HG02973 (cell line): ENCODE results near the gene RGS7.
"Not testable (repeated sequence)": the region's sequence is repeated elsewhere in the genome, so short reads cannot be mapped to it uniquely, and the experiment has no call there.

Source experiments
- ATAC-seq: cut with Tn5 transposase; IDR thresholded peaks from one replicate; pipeline ENCODE4 v1.9.1; 2021; ENCODE audit warnings: moderate library complexity; ENCODE audit not compliant: unreplicated experiment

Gene RGS7

DNA sequence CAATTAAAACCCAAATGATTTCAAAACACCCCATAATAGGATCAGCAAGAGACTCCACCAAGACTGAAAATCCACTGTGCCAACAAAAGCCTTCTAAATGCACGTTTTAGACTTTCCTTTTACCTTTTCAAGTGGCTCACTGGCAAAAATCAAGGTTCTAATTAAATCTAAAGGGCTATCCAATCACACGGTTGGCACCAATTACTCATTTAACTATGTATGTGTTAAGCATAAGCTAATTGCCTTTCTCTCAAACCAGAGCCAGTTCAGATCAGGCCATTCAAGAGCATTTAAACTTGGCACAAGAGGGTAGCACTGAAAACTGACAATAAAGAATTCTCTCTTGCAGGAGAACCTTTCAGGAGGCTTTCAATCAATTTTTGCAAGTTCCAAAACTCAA is 139.5 kb downstream of the RGS7 start:
- no peak for ATAC-seq

DNA sequence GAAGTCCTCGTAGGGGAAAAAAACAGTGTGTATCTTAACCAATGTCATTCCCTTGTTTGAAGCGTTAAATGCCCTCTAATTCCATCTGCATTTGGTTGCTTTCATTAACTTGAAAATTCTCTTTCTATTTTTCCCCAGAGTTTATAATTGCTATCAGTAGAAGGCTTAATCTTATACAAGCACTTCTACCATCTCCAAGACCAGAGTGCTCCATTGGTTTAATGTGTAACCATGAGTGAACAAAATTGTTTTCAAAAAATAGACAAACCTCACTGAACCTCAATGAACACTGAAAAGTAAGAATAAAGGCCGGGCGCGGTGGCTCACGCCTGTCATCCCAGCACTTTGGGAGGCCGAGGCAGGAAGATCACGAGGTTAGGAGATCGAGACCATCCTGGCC is 141.3 kb downstream of the RGS7 start:
- ATAC-seq: no peak

DNA sequence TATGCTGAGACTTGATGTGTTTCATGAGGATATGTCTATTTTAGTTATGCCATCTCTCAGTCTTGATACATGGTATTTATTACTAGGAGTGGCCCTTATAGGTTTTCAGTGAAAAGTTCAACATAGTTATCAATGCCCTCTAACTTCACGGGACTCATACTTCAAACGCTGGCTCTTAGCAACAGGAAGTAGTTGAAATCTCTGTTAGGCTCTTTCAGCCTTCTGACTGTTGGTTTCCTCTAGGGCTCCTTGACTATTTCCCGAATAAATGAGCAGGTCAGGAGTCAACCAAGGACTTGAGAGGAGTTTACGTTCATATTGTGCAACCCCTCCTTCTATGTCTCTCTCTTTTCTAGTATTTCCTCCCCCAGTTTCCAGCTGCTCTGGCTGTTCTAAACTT is 141.8 kb downstream of the RGS7 start:
- ATAC-seq: no peak

DNA sequence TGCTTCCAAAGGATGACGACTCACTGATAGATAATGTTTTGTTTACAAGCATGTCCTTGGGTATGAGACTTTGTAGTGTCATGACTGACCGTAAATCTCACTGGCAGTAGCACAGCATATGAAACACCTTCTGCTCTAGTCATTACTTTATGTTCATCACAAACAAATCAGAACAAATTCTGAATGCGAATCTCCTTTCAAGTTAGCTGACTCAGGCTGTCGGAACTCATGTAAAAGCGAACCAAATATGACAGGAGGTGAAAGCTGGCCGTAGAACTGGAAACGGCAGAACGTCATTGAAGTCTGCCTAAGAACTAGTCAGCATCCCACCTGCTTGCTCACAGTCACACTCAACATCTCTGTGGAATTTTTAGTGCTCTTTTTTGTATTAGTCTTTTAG is 143.9 kb downstream of the RGS7 start:
- no peak for ATAC-seq

DNA sequence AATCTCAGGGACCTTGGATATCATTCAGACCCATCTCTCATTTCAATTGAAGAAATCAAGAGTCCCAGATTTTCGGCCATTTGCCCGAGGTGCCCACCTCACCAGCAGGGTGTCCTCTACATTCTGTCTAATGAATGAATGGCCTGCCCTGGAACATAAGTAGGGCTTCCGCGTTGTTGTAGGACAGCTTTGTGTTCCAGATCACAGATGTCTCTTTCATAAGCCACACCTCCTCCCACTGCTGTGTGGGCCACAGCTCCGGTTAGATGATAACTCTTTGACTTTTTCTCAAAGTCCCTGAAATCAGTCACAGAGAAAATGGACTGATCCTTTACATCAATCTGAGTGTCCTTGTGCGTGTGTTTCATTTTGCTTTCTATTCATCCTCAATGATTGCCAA is 144.4 kb downstream of the RGS7 start:
- no peak for ATAC-seq

DNA sequence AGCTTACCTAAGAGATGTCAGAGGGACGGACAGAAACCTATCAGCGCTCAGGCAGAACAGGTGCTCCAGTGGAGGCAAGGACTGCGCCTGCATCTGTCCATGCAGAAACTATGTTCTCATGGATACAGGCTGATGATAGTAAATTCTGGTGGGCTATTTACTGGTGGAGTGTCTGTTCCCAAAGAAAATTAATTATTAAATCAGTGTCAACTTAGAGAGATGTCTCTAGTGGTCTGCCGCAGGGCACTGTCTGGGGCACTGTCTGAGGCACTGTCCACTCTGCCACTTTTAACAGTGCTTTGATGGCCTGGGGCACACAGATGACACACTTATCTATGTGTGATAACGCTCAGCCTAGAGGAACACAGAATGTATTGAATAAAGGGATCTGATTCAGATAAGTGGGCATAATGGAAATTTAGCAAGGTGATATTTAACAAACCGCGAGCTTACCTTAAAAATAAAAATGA is 148.1 kb downstream of the RGS7 start:
- ATAC-seq: no peak

DNA sequence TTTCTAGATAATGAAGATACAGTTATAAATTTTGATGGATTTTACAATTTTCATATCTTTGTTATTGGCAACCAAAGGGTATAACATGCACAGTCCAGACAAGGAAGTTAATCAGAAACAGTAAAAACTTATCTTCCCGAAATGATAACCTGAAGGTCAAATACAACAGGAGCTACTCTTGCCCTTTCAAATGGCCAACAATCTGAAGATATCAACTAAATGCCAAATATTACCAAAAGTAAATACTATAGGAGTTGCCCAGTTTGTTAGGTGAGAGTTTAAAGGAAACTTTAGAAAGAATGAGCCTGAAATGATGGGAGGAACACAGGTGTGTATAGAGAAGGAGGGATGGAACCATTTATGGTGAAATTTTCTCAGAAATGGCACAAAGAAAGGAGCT is 153.2 kb downstream of the RGS7 start:
- ATAC-seq: no peak

DNA sequence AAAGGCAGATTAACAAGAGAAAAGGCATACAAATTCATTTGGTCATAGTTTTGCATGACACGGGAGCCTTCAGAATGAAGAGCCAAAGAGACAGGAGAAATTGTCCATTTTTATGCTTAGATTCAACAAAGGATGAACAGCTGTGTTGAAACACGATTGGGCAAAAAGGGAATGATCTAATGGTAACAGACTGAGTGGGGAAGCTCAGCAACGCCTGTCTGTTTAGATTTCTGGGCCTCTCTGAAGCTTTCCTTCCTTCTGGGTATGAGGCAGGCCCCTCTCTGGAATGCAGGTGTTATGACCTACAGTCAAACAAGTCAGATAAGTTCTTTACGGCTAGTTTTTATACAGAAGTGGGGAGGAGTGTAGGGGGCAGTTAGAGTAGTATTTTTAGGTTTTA is 154.6 kb downstream of the RGS7 start:
- no peak for ATAC-seq

DNA sequence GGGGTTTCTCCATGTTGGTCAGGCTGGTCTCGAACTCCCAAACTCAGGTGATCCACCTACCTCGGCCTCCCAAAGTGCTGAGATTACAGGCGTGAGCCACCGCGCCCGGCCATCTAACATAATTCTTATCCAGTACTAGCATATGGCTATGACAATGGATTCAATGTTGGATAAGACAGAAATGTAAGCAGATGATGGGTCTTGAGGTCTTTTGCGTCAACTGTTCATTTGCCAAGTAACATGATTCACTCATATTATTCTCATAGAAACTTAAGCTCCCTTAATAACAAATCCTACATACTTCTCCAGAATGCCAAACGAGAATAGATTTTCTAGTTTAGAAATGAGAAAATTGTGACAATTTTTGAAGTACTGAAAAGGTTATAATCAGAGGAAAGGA is 170.3 kb downstream of the RGS7 start:
- ATAC-seq: no peak

DNA sequence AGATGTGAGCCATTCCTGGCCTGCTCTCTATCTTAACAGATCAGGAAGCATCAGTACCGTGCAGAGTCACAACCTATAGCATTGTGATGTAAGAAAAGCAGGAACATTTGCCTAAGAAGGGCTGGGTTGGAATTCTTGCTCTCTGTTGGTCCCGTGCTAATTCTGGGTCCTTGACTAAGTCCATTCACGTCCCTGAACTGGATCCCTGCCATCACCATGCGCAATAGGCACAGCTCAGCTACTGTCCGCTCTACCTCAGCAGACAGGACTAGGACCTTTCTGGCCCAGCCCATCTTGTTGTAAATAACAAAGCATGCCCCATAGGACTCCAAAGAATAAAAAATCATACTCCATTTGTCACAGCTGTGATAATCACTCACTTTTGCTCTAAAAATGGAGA is 175.0 kb downstream of the RGS7 start:
- no peak for ATAC-seq

DNA sequence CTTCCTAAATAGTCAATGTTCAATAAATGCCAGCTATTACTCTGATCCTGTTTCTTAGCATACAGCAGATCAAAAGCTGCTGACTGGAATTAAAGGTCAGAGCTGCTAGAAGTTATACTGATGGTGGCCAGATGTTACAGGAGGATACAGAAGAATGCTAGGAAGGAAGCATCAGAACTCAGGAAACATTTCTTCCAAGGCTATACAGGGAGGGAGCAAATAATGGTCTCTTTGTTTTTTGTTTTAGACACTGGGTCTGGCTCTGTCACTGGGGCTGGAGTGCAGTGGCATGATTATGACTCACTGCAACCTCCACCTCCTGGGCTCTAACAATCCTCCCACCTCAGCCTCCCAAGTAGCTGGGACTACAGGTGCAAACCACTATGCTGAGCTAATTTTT is 175.5 kb downstream of the RGS7 start:
- ATAC-seq: no peak

DNA sequence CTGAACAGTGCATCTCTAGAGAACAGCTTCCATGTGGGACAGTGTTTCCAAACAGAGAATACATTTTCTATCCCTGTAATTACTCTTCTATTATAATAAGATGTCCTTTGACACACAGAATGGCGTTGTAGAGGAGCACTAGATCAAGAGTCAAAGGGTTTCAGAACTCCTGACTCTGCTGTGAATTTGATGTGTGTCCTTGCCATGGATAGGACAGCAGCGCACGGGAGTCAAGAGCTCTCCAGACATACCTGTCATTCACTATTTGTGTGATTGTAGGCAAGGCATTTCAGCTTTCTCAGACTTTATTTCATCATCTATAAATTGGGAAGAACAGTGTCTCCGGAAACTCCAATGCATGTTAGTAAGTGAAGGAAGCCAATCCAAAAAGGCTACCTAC is 176.4 kb downstream of the RGS7 start:
- no peak for ATAC-seq

DNA sequence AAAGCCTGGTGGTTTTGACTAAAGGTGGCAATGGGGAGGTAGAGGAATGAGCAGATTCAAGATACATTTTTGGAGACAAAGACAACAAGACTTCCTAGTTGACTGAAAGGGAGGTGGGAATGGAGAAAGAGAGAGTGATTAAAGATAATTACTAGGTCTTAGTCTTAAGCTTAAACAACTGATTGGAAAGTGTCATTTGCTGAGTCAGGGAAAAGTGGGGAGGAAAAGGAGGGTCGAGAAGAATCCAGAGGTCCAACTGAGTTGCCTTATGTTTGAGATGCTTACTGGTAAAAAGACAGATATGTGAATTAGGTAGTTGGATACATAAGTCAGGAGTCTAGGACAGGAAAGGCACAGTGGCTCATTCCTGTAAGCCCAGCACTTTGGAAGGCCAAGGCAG is 179.3 kb downstream of the RGS7 start:
- no peak for ATAC-seq

DNA sequence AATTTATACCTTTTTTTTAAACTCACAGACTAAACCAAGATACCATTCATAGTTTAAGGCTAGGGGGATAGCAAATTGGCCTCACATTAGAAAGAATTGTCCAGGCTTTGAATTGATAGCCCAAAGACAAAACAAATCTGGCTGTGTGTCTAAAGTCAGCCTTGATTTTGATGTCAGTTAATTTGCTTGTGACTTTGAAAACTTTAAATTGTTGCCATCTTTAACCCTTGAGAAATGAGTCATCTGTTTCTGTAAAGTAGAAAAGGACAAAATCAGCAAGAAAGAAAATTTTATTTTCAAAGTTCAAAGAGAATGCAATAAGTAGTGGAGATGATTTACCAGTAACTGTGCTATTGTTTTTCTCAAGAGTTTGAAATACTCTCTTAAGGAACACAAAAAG is 184.5 kb downstream of the RGS7 start:
- no peak for ATAC-seq

DNA sequence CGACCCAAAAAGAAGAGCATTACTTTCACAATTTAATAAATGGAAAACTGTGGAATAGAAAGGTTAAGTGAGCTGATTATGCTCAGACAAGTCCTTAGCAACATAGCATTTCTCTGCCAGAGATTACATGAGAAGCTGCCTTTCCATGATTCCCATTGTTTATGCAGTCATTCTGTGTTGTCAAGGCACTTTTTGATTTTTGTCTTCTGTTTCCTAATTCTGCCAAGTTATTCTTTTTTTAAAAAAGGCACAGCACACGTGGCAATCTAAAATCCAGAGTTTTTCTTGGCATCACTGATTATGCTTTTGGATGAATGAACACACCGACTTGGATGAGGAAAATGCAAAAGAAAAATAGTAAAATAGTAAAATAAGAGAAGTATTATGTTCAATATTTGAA is 185.0 kb downstream of the RGS7 start:
- no peak for ATAC-seq

DNA sequence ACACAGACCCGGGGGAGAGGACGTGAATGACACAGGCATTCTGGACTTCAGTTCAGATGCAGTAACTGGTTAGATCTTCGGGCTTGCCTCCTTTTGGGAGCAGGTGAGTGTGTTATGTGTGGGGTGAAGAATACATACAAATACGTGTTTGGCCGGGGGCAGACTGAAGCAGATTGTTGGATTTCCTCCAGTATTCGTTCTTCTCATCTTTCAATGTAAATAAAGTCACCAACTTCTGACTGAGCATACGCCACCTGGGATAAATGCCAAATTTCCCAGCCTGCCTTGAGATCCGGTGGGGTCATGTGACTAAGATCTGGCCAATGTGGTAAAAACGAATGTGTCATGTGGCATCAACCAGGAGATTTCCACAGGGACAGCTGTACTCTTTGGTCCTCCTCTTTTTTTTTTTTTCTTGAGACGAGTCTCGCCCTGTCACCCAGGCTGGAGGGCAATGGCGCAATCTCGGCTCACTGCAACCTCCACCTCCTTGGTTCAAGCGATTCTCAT is 189.8 kb downstream of the RGS7 start:
- no peak for ATAC-seq

DNA sequence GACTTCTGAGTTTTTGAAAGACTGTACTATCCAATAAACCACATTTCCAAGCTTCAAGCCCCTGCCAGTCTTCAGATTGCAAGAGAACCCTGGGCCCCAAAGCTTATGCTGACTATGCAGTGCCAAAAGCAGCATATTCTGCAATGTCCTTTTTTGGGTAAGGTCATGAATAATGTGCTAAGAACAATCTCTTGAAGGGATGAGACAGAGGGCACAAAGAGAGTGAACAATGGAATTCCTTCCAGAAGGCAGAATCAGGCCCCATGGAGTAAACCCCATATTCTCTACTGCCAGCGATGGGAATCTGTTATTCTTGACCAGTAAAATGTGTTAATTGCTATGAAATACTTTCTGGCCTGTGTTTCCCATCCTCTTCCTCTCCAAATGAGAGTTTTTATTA is 190.4 kb downstream of the RGS7 start:
- no peak for ATAC-seq

DNA sequence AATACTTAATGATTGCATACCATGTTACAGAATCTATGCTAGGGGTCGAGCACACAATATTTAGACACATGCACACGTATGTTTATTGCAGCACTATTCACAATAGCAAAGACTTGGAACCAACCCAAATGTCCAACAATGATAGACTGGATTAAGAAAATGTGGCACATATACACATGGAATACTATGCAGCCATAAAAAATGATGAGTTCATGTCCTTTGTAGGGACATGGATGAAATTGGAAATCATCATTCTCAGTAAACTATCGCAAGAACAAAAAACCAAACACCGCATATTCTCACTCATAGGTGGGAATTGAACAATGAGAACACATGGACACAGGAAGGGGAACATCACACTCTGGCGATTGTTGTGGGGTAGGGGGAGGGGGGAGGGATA is 191.7 kb downstream of the RGS7 start:
- not testable (repeated sequence) for ATAC-seq

DNA sequence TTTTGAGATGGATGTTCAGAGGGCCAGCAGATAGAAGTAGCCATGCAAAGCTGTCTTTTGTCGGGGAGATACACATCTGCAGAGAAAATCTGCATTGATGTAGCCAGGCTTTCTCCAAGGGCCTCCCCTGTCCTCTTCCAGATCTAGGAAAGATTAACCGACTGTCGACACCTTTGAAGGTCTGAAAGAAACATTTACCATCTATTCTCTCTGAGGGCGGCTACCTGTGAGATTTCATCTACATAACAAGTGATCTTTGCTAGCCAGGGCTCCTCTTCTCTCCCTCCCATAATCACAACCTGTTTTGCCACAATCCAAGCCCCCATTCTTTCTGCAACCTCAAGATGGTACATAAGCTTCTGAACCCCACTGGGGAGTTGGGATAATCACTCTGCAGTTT is 193.6 kb downstream of the RGS7 start:
- ATAC-seq: no peak

DNA sequence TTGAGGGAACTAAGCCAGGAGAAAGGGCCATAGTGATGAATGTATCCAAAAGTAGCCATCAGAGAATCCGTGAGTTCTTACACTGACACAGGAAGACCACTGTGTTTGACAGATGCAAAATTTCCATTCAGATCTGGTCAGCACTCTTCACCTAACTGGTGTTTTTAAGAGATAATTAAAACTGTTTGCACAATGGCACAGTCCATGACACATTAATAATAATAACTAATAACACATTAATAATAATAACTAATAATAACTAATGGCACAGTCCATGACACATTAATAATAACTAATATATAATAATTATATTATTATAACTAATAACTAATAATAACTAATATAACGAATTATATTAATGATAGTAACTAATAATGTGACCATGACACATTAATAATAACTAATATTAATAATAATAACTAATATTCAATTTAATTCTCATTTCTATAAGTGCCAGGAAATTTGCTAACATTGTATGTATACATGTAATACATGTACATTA is 195.8 kb downstream of the RGS7 start:
- ATAC-seq: no peak

DNA sequence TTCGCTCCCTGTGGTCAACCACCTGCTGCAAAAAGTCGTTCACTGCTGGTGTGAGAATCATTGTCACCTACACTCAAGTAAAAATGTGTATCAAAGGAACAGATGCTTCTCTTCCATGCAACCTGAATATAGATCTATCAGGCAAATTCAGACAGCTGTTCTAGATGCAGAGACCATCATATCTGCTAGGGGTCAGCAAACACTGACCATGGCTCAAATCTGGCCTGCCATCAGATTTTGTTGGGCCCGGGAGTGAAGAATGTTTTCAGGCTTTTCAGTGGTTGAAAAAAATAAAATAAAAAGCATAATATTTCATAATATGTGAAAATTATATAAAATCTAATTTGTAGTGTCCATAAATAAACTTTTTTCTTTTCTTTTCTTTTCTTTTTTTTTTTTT is 199.6 kb downstream of the RGS7 start:
- ATAC-seq: no peak

DNA sequence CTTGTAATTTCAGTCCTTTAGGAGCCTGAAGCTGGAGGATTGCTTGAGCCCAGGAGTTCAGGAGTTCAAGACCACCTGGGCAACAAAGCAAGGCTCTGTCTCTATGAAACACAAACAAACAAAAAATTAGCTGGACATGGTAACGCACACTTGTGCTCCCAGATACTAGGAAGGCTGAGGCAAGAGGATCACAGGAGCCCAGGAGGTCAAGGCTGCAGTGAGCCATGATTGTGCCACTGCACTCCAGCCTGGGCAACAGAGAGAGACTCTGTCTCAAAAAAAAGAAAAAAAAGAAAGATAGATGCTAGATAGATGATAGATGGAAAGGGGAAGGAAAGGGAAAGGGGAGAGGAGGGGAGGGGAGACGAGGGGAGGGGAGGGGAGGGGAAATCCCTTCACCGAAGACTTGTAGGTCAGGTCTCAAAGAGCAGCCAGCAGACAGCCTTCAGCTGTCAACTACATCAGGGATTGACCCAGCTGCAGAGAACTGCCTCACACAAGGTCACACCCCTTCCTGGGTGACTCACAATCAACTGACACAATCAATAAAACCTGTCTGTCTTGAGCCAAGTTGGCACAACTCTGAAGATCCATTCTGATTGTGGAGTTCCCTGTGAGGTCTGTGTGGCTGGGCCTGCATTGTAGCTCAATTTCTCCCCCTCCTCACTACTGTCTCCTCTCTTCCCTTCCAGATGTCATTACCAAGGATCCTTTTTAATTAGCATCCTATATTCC is 200.6 kb downstream of the RGS7 start:
- no peak for ATAC-seq

DNA sequence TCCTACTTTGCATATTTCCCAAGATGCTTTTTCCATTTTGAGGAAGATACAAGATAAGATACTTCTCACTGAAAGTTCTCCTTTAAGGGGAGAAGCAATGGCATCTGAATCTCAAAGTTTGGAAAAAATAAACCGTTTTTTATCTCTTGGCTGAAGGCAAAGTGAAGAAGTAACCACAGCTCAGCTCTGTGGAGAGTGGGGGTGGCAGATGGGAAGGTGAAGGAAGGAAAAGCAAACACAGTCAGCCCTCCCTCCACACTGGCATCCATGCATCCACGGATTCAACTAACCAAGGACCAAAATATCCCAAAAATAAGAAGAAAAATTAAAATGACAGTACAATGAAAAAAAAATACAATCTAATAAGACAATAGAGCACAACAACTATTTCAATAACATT is 211.1 kb downstream of the RGS7 start:
- ATAC-seq: no peak
